ENCODE measurements around the gene FBXW11. TPM values are rescaled to one million over a fixed set of nuclear protein-coding genes. Genes with fewer than 3 reads are reported as not detected.

Gene FBXW11
- total and polyA plus RNA-seq, 2 of the 13 experiments (the other 11 are each of a cell fraction or from before 2014, with no cell fraction given), result 31.7 to 53.6 TPM

- in situ Hi-C loops (cut with HindIII; ENCODE audit: extremely low pct_ligation_motif_present, low pct_unique_long_range_greater_than_20kb), result no loop called here
These were observed 160.1 kb downstream of the FBXW11 start for GRCh38 chr5:171846323-171846722.

More at GRCh38 chr5:171846323-171846722, 160.1 kb downstream of the FBXW11 start:
- no peak overlapping the region for H3K4me3 ChIP-seq (replicated peaks in 1 of 3; ENCODE audit: insufficient read depth in 1 of 3, low read depth in 2 of 3, low read length in 3 of 3)
- H3K9me3 ChIP-seq (ENCODE audit: low read length), result no peaks in the 10 kb centered on the region
- DNase-seq (ENCODE audit: low spot score) (no peak), FAIRE-seq (no peak), ATAC-seq (peak; percentile 47)
- no peaks in the 10 kb centered on the region for H4K20me1 ChIP-seq (ENCODE audit: insufficient read depth, low read length)
- ChIA-PET CTCF (ENCODE audit: low intra/inter-chr PET ratio, low total read pairs) (no interaction called here), POLR2A (no interaction called here)
- H3K79me2 ChIP-seq (ENCODE audit: insufficient read depth, low read length), result no peaks in the 10 kb centered on the region
- H3K9ac ChIP-seq (ENCODE audit: insufficient read depth, low read depth, low read length), result no peak overlapping the region
- no peaks in the 10 kb centered on the region for H3K4me1 ChIP-seq (ENCODE audit: insufficient read depth, low read length)
- no peaks in the 10 kb centered on the region for H3K36me3 ChIP-seq (replicated peaks in 1 of 2; ENCODE audit: control insufficient read depth in 1 of 2, insufficient read depth in 2 of 2, low read length in 2 of 2)
- intact Hi-C loops (cut with micrococcal nuclease; ENCODE audit: unreplicated experiment), result no loop called here
- 87% methylated on average over 4 of the region's 10 CpGs for WGBS (ENCODE audit: low lambda C conversion rate)
- no peak overlapping the region for H3K27ac ChIP-seq (ENCODE audit: extremely low read length, insufficient read depth, low read length)
- no TSS peak for BruUV-seq (replicated peaks)
- H2AFZ ChIP-seq (ENCODE audit: low read length), result no peak overlapping the region
- no peaks in the 10 kb centered on the region for H3K27me3 ChIP-seq (ENCODE audit: control insufficient read depth in 1 of 2, insufficient read depth in 2 of 2, low read length in 2 of 2)
- no peak overlapping the region for H3K4me2 ChIP-seq (ENCODE audit: low read depth, low read length)
- TF ChIP-seq NR2C2 (CRISPR knock-in tag; IDR thresholded peaks at IDR 0.05; ENCODE audit: borderline replicate concordance), result no peak
- TF ChIP-seq ZNF503 (CRISPR knock-in tag; IDR thresholded peaks at IDR 0.05), result no peak
- TF ChIP-seq NR2F6 (IDR thresholded peaks at IDR 0.05), result 0 out of 2 replicates have a peak, but pooled peaks have one; percentile 13
- TF ChIP-seq NR2F6 (CRISPR knock-in tag; IDR thresholded peaks at IDR 0.05), result no peak
- TF ChIP-seq ZNF850 (CRISPR knock-in tag; conservative IDR thresholded peaks at IDR 0.05), result 0 out of 2 replicates have a peak, but pooled peaks have one; percentile 73
- no peak for TF ChIP-seq DRAP1 (CRISPR knock-in tag; IDR thresholded peaks at IDR 0.05)
- TF ChIP-seq ZBTB7A (CRISPR knock-in tag; IDR thresholded peaks at IDR 0.05), result no peak
- no peak for TF ChIP-seq ZNF556 (CRISPR knock-in tag; IDR thresholded peaks at IDR 0.05; ENCODE audit: borderline replicate concordance)
- TF ChIP-seq CENPT (CRISPR knock-in tag; IDR thresholded peaks at IDR 0.05; ENCODE audit: low read depth), result no peak
- TF ChIP-seq MIXL1 (CRISPR knock-in tag; IDR thresholded peaks at IDR 0.05), result no peak
- TF ChIP-seq MTF2 (CRISPR knock-in tag; IDR thresholded peaks at IDR 0.05; ENCODE audit: borderline replicate concordance), result no peak
- TF ChIP-seq ZNF251 (CRISPR knock-in tag; IDR thresholded peaks at IDR 0.05), result no peak

All from HepG2 (cell line).